NK-92 (cell line): ENCODE data around the gene BRF1.

Experiments used
- DNase-seq: peaks from one replicate; lab custom pipeline; 2025; ENCODE audit not compliant: unreplicated experiment; lab: John Stamatoyannopoulos, UW

The BRF1 gene

DNA sequence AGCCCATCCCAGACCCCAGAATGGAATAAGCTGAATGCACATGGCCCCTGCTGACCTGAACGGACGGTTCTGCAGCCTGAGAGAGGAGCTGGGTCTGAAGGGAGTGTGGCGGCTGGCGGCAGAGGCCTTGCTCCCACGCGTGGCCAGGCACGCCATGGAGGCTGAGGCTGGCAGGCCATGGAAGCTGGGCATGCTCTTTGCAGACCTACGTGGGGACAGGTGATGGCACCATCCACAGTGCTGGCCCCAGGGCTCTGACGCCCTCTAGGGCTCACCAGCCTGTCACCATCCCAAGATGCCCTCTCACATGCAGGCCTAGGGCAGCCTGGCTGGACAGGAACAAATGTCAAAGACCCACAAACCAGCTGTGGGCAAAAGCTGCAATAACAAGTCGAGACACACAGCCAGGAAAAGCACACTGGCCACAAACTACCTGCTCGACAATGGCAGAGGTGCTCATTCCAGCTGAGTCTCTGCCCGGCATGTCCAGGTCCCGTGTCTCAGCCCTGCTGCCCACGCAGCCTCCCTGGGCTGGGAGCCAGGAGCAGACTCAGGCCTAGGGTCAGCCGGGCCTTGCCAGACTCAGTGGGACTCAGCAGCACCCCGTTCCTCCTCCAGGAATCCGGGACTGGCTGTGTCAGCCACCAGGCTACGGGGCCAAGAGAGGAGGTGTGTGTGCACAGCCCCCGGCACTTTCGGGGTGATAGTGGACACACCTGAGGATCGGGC lies 32.8 kb downstream of the BRF1 start:
- DNase-seq = no peak

DNA sequence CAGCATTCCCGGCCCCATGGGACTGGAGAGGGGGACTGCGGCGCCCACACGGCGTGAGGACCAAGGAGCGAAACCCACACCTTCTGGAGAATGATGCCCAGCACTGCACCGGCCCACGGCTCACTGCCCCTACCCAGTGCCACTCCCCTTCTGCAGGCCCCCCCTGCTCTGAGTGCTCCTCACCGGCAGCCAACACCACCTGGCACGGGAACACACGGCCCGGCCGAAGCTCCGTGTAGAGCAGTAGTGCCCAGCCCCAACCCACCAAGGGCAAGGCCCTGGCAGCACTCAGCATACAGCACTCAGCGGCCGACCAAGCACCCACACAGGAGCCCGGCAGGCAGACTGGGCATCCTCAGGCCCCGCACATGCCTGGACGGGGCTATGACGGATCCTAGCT lies 39.0 kb downstream of the BRF1 start:
- no peak for DNase-seq

DNA sequence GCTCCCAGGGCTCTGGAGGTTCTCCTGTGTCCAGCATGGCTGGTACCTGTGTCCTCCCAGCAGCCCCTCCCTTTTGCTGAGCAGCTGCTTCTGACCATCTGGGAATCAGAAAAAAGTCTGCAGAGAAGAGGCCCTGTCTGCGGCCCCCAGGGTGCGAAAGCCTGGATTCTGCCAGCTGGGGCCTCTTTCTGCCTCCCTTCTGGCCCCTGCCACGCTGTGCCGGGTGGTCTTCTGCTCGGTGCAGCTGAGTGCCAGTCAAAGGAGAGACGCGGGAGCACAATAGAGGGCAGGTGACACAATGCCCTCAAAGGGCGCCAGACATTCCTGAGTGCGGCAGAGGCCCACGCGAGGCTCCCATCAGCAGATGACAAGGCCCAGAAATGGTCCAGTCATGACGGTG lies 39.8 kb downstream of the BRF1 start:
- no peak for DNase-seq

DNA sequence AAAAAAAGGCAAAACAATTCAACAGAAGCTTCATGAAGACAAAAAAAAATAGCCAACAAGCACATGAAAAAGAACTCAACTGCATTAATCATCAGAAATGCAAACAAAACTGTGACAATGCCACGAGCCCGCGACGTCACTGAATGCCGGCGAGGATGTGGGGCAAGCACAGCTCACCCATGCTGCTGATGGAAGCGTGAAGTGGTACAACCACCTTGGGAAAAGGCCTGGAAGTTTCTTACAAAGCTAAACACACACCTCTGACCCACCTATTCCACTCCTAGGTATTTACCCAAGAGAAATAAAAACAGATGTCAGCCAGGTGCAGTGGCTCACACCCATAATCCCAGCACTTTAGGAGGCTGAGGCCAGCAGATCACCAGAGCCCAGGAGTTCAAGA lies 42.0 kb downstream of the BRF1 start:
- no peak for DNase-seq

DNA sequence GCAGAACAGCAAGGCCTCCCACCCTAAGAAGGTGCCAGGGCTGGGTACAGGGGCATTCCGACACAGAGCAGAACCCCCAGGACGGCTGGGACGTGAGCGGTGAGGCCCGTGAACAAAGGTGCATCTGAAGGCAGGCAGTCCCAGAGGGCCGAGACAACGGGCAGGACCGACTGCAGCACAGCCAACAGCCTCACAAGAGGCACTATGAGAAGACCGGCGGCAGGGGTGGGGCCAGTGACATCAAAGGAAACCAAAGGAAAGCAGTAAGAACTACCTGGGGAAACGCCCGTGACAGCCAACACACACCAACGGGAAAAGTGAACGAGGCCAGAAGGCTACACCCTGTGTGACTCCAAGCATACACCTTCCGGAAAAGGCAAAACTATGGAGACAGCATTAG lies 43.3 kb downstream of the BRF1 start:
- DNase-seq = no peak

DNA sequence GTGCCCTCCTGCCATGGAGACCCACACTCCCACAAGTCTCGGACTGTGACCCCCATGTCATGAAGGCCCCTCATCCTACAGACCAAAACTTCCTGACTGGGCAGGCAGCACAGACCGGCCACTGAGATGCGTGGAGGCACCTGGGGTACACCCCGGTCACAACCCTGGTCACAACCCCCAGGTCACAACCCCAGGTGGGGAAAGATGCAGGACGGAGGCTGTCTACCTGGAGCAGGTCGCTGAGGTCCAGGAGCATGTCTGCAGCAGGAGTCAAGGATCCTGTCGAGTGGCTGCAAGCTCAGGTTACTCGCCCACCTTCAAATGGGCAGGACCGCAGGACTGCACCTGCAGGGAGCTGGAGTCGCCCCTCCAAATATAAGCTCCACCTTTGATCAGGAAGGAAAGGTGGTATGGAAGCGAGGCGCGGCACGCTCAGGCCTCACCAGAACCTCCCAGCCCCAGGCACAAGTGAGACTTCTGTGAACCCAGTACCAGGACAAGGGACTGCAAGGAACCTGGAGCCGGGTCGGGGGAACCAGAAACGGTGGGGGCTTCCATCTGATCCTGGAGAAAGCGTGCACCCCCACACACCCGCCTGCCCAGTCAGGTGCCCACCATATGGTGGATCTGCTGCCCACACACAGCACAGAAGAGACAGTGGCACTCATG lies 44.4 kb downstream of the BRF1 start:
- DNase-seq = no peak

DNA sequence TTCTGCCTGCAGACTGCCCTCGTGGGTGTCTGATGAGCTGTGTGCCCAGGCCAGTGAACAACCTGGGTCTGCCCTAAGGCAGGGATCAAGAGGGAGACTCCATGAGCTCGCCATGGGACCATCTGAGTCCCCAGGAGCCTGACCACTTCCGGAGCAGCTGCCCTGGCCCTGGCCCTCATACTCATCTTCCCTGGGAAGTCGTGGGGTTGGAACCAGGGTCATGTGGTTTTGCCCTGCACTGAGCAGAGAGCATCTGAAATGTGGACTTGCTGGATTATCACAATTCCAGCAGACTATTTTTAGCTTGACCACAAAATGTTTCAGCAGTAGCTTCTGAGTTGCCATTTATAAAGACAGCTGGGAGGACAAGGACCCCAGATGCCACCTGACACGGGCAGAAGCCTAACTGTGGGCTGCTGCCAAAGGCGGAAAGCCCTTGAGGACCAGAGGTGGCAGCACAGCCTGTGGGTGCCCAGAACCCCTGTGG lies 45.7 kb downstream of the BRF1 start:
- no peak for DNase-seq

DNA sequence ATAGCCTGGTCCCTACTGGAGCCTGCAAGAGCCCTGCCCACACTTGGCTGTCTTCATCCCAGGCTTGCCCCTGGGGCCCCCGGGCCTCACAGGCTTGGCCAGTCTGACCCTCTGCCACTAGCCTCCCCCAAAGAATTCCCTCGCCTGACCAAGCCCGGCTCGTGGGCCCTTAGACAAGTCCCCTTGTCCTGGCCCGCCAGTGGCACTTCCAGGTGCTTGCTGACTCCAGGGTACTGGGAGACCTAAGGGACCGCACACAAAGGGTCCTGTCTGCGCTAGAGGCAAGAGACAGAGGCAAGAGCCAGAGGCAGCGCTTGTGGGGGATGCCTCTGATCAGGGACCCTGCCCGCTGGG lies 47.5 kb downstream of the BRF1 start:
- DNase-seq = no peak

DNA sequence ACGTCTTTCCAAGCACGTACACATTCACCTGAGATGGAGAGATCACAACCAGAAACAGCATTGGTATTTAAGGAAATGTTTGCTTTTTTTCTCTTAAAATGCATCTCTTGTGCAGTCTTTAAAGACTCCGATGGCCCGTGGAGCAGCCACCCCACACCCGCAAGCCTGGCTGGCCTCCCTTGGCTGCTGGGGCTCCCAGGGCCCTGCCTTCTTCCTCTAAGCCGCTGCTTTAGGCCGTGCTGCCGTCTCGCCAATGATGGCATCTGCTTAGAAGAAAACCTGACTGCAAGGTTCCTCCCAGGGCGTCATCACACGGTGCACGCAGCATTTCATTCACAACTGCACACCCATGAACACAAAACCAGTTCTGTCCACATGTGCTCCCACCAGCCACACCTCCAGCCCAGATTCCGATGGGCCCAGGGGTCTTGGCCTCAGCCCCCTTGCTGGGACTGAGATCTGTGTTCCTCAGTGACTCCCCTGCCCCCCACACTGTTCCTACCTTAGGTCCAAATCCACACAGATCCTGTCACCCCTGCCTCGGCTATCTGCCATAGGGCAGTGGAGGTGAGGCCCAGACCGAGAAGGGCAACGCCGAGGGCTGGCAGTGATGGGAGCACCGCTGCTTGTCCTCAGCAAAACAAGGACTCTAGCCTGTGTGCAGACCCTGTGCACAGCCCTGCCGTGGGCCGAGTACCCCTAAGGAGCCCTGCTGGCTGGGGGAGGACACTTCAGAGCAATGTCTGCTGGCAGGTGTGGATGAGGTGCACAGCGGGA lies 48.1 kb downstream of the BRF1 start:
- DNase-seq = no peak

DNA sequence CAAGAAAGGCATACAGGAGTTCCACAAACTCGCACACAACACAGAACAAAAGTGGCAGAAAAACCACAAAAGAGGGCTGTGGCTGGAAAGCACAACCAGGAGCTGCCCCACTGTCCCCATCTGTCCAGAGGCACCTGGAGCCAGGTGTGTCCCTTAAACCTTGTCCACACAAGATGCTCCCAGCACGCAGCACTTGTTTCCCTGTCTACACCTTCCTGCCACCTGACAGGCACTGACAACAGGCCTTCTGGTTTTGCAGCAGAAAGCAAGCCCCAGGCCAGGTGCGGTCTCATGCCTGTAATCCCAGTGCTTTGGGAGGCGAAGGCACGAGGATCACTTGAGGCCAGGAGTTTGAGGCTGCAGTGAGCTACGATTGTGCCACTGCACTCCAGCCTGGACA lies 48.9 kb downstream of the BRF1 start:
- no peak for DNase-seq

DNA sequence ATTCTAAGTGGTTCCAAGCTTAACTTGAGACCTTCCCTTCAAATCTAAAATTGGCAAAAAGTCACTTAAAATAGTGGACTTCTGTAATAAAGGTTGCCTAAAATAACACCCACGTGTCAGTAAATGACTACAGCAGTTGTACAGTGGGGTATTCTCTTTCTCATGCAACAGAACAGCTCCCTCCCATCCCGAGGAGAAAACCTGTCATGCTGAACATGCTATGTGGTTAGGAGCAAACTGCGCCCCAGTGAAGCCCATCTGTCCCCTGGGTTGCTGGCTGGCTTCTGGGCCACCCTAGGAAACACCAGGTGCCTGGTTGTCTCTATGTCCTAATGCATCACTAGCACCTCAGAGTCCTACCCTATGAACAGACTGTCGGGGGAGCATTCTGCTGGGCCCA lies 49.8 kb downstream of the BRF1 start:
- no peak for DNase-seq

DNA sequence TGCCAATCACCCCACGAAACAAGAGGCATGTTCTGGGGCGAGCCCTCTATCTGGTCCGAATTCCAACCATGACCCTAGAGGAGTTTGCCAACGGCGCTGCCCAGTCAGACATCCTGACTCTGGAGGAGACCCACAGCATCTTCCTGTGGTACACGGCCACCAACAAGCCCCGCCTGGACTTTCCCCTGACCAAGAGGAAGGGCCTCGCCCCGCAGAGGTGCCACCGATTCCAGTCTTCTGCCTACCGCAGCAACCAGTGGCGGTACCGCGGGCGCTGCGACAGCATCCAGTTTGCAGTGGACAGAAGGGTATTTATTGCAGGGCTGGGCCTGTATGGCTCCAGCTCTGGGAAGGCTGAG lies 50.8 kb downstream of the BRF1 start:
- no peak for DNase-seq

DNA sequence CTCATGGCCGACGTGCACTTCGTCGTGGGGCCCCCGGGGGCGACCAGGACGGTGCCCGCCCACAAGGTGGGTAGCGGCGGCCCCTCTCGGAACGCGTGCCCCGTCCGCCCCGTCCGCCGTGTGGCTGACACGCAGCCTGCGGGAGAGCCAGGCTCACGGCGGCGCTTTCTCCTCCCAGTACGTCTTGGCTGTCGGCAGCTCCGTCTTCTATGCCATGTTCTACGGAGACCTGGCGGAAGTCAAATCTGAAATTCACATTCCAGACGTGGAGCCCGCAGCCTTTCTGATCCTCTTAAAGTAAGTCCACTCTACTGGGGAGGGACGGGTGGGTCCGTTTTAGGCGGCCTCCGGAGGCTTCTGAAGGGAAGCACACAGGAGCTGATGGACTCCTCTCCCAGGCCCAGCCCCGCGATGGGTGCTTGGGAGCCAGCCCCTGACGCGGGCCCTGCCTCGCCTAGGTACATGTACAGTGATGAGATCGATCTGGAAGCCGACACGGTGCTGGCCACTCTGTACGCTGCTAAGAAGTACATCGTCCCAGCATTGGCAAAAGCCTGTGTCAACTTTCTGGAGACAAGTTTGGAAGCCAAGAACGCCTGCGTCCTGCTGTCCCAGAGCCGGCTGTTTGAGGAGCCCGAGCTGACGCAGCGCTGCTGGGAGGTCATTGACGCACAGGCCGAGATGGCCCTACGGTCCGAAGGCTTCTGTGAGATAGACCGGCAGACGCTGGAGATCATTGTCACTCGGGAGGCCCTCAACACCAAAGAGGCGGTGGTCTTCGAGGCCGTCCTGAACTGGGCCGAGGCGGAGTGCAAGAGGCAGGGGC lies 51.4 kb downstream of the BRF1 start:
- no peak for DNase-seq

DNA sequence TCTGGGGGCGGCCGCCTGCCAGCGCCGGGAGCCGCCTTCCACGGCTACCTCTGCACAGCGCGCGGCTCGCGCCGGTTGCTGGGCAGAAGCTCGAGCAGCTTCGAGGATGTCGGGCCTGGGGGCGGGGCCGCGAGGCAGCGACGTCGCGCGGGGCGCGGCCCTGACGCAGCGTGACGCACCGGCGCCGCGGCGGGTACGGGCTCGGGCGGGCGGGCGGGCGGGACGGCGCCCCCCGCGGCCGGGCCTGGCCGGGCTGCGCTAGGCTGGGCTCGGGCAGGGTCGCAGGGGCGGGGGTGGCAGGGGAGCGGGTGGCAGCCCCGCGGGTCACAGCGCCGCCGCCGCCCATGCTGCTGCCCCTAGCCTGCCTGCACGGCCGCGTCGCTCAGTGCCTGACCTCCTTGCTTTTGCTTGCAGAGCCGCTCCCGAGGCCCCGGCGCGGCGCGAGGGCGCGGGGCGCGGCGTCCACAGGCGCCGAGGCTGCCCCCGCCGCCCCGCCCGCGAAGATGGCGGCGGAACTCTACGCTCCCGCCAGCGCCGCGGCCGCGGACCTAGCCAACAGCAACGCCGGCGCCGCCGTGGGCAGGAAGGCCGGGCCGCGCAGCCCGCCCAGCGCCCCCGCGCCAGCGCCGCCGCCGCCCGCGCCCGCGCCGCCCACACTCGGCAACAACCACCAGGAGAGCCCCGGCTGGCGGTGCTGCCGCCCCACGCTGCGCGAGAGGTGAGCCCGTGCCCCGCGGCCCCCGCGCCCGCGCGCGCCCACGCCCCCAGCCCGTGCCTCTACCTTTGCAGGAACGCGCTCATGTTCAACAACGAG lies 52.2 kb downstream of the BRF1 start, which contains the start of gene BTBD6:
Gene BTBD6 (plus strand): TSS at position 166 of the 814 bp plus-strand sequence. CDS start 179 bp downstream, at position 345.
- DNase-seq = no peak

DNA sequence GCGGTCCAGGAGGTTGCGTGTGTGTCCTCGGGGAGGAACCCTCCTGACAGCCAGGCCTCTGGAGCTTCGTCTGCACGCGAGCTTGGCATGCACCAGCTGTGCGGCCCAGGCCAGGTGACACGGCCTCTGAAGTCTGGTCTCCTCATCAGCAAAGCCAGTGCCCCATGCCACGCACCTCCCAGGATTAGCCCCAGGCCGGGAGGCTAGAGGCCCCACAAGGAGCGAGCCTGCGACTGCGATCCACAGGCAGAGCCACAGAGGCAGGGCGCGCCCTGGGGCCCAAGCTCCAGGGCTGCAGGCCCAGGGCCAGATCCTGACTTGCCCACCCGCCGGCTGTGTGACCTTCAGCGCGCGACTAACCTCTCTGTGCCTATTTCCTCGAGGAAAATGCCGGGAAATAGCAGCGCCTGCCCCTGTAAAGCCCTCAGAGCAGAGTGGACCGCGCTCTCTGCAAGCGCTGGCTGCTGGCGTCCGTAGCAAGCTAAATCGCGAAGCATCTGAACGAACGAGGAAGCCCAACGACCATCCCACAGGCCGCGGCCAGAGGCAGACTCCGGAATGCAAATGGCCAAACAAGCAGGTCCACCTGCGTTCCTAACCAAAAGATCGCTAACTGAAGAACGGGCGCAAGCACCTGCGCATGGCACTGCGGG lies 53.0 kb downstream of the BRF1 start:
- DNase-seq = no peak

DNA sequence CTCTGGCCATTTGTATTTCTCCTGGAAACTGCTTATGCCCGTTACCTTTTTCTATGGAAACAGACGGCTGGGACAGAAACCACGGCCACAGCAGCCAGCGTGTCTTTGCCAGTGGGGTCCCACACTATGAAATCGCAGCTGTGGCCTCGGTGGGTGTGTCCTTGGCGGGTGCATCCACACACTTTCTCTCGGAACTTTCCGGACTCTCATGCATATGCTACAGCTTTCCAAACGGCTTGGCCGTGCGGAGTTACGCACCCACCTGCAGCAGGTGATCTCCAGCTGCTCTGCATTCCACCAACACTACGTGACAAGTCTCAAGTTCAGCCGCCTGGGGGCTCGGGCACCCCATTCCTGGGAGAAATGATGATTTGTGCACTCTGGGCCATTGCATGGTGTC lies 53.8 kb downstream of the BRF1 start:
- DNase-seq = no peak

DNA sequence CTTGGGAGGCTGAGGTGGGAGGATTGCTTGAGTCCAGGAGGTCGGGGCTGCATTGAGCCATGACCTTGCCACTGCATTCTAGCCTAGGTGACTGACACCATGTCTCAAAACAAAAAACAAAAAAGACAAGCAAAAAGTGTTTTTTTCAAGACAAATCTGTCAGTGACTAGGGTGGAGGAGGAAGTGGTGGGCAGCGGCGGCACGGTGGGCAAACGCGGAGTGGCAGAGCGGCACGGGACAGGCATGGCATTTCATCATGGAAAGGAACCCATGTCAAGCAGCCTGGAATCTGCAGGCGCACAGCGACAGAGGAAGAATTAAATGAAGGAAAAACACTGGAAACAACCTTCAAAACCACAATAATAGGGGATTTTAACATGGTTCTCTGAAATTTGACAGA lies 56.5 kb downstream of the BRF1 start:
- DNase-seq = no peak

DNA sequence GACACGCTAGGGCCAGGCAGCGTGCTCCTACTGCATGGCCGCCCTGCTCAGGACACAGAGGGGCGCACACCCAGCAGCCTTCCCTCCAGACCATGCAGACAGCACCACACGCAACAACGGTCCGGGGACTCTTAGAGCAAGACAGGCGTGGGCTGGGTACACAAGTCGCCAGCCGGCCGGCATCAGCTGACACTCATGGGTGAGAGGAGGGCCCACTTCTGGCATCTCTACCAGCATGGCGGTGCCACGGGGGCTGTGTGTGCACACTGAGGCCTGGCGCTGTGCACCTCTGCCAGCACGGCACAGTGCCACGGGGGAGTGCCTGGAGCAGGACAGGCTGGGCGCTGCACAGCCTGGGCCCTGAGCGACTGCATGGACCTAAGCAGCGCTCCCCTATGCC lies 59.2 kb downstream of the BRF1 start:
- DNase-seq = no peak

DNA sequence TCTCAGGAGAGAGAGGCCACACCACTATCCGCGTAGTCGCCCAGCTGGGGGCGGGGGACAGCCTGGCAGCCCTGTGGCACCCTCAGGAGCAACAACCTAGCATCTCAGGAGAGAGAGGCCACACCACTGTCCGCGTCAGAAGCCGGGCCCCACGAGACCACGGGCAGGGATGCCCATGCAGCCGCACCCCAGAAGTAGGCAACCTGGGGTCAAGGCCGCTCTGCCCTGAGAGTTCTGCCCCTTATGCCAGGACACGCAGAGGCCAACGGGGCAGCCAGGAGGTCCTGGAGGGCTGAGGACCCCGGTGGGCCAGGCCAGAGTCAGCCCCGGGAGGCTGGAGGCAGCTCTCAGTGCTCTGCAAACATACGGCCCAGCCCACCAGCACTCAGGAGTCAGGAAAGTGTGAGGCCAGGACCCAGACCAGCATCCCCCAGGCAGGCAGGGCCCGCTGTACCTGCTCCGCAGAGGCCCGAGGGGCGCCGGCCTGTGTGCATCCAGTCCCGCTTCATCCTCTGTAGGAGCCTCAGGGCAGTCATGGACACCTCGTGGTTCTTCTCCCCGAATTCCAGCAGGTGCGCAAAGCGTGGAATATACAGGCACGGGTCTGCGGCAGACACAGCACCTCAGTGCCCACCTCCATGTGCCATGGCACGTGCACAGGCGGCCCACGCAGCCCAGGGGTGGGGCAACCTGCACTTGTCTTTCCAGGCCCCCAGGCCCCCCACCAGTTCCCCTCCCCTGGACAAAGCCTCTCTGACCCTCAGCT lies 59.8 kb downstream of the BRF1 start:
- DNase-seq = no peak
